ENCODE measurements around the gene TRIP11.
A peak's percentile ranks its signal among the peaks of the same experiment; 100 is the strongest.

The TRIP11 gene

GRCh38 chr14:91940209-91940608, 99.7 kb downstream of the TRIP11 start:
- no peak overlapping the region for H3K4me3 ChIP-seq (ENCODE audit: low read depth, low read length)
- peaks cover 16% of the 10 kb centered on the region for H3K4me1 ChIP-seq (ENCODE audit: control insufficient read depth, insufficient read depth, low read length, unreplicated experiment)
- no peak overlapping the region for H2AFZ ChIP-seq (ENCODE audit: low read length, unreplicated experiment)
- H3K27ac ChIP-seq (ENCODE audit: low read depth, low read length) = no peak overlapping the region
- peaks cover 10% of the 10 kb centered on the region; the same call in 1 of the 2 replicates for H3K36me3 ChIP-seq (ENCODE audit: insufficient read depth, low read length)
- no peaks in the 10 kb centered on the region for H3K27me3 ChIP-seq (ENCODE audit: insufficient read depth, low read length)
- peaks cover 20% of the 10 kb centered on the region for H3K79me2 ChIP-seq (ENCODE audit: control insufficient read depth, insufficient read depth, low read length, unreplicated experiment)

DNA sequence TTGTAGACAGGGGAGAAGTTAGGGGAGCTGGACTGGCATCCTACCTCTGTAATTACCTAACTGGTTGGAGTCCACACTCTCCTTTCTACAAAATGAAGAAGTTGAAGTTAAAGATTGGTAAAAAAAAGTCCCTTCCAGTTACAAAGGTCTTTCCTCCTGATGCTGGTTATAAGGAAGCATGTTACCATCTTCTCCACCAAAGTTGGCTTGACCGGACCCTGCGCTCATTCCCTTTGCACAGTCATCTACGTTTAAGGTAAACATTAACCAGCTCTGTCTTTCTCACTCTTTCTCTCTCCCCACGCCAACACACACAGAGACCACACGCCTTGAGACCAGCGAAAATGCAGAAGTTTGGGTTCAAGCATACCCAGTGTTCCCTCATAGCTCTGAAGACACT, 104.3 kb downstream of the TRIP11 start:
- Histone ChIP-seq H3K4me3 (ENCODE audit: low read depth, low read length) (no peak overlapping the region), H2AFZ (ENCODE audit: low read length, unreplicated experiment) (no peak overlapping the region), H3K79me2 (ENCODE audit: control insufficient read depth, insufficient read depth, low read length, unreplicated experiment) (peaks cover 3% of the 10 kb centered on the region), H3K4me1 (ENCODE audit: control insufficient read depth, insufficient read depth, low read length, unreplicated experiment) (no peaks in the 10 kb centered on the region), H3K36me3 (ENCODE audit: insufficient read depth, low read length) (peaks cover 10% of the 10 kb centered on the region; the same call in 1 of the 2 replicates), H3K27ac (ENCODE audit: low read depth, low read length) (no peak overlapping the region), H3K27me3 (ENCODE audit: insufficient read depth, low read length) (no peaks in the 10 kb centered on the region)

GRCh38 chr14:91934554-91935285, 105.1 kb downstream of the TRIP11 start:
- H2AFZ ChIP-seq (ENCODE audit: low read length, unreplicated experiment) = no peak overlapping the region
- H3K4me3 ChIP-seq (ENCODE audit: low read depth, low read length) = no peak overlapping the region
- peaks cover 4% of the 10 kb centered on the region; the same call in 1 of the 2 replicates for H3K36me3 ChIP-seq (ENCODE audit: insufficient read depth, low read length)
- H3K27me3 ChIP-seq (ENCODE audit: insufficient read depth, low read length) = no peaks in the 10 kb centered on the region
- peaks cover 4% of the 10 kb centered on the region for H3K4me1 ChIP-seq (ENCODE audit: control insufficient read depth, insufficient read depth, low read length, unreplicated experiment)
- H3K79me2 ChIP-seq (ENCODE audit: control insufficient read depth, insufficient read depth, low read length, unreplicated experiment) = peaks cover 3% of the 10 kb centered on the region
- no peak overlapping the region for H3K27ac ChIP-seq (ENCODE audit: low read depth, low read length)

- H3K36me3 ChIP-seq (ENCODE audit: insufficient read depth, low read length) = no peaks in the 10 kb centered on the region
- H3K27me3 ChIP-seq (ENCODE audit: insufficient read depth, low read length) = no peaks in the 10 kb centered on the region
- no peak overlapping the region for H2AFZ ChIP-seq (ENCODE audit: low read length, unreplicated experiment)
- H3K79me2 ChIP-seq (ENCODE audit: control insufficient read depth, insufficient read depth, low read length, unreplicated experiment) = peaks cover 3% of the 10 kb centered on the region
- H3K4me3 ChIP-seq (ENCODE audit: low read depth, low read length) = no peak overlapping the region
- H3K4me1 ChIP-seq (ENCODE audit: control insufficient read depth, insufficient read depth, low read length, unreplicated experiment) = peaks cover 24% of the 10 kb centered on the region
- no peak overlapping the region for H3K27ac ChIP-seq (ENCODE audit: low read depth, low read length)
These were observed 108.3 kb downstream of the TRIP11 start for GRCh38 chr14:91931478-91932088.

DNA sequence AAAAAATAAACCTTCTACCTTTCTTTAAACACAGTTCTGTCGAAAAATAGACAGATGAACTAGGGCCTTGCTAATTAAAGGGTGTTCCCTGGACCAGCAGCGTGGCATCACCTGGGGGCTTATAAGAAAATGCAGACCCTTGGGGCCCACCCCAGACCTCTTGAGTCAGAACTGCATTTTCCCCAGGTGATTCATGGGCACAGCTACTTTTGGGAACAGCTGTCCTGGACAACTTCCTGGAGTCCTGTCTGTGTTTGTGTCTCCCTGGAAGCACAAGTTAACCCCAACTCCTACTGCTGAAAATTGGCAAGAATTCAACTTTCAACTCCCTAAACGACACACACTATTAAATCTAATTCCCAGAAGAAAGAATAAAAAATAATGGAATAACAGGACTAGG, 110.2 kb downstream of the TRIP11 start:
- H3K4me3 ChIP-seq (ENCODE audit: low read depth, low read length) = no peak overlapping the region
- peak overlapping the region; percentile 64 for H3K27ac ChIP-seq (ENCODE audit: low read depth, low read length)
- peaks cover 34% of the 10 kb centered on the region for H3K4me1 ChIP-seq (ENCODE audit: control insufficient read depth, insufficient read depth, low read length, unreplicated experiment)
- H3K36me3 ChIP-seq (ENCODE audit: insufficient read depth, low read length) = no peaks in the 10 kb centered on the region
- peaks cover 3% of the 10 kb centered on the region for H3K79me2 ChIP-seq (ENCODE audit: control insufficient read depth, insufficient read depth, low read length, unreplicated experiment)
- H3K27me3 ChIP-seq (ENCODE audit: insufficient read depth, low read length) = no peaks in the 10 kb centered on the region
- no peak overlapping the region for H2AFZ ChIP-seq (ENCODE audit: low read length, unreplicated experiment)

DNA sequence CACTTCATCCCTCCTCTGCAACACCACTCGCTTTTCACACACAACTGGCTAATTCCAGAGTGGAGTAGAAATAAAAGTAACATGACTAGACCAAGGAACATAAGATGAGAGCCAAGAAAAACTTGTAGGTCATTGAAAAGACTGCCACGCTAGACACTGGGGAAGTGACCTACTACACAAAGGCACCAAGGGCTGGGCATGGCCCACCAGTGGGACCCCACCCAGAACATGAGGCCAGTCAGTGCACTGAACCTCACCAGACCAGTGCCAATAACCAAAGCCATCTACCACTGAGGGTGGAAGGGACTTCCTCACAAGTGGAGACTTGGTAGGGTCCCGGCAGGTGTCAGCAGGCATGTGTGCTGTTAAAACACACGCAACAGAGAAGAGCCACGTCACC, 112.1 kb downstream of the TRIP11 start:
- Histone ChIP-seq H3K4me1 (ENCODE audit: control insufficient read depth, insufficient read depth, low read length, unreplicated experiment) (peaks cover 36% of the 10 kb centered on the region), H3K36me3 (ENCODE audit: insufficient read depth, low read length) (no peaks in the 10 kb centered on the region), H2AFZ (ENCODE audit: low read length, unreplicated experiment) (no peak overlapping the region), H3K27me3 (ENCODE audit: insufficient read depth, low read length) (no peaks in the 10 kb centered on the region), H3K79me2 (ENCODE audit: control insufficient read depth, insufficient read depth, low read length, unreplicated experiment) (peaks cover 3% of the 10 kb centered on the region), H3K27ac (ENCODE audit: low read depth, low read length) (peak overlapping the region; percentile 33; the same call in 1 of the 2 replicates), H3K4me3 (ENCODE audit: low read depth, low read length) (0 out of 2 replicates have a peak overlapping the region, but pooled peaks have one; percentile 33)

DNA sequence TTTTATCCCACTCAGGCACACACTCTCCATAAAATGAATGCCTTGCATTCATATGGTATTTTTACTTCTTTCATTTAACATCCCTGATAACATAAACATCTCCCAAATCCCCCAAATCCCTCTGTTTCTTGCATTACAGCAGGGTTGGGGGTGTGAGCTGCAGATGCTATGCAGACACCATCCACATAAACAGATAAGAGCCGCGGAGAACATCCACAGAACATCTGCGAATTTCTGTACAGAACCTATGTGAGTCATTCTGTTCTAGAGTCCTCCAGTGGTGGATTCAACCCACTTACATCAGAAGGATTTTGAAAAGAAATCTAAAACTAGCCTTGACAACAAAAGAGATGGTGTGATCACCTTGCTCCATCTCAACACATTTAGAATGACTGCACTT, 112.7 kb downstream of the TRIP11 start:
- no peaks in the 10 kb centered on the region for H3K36me3 ChIP-seq (ENCODE audit: insufficient read depth, low read length)
- H2AFZ ChIP-seq (ENCODE audit: low read length, unreplicated experiment) = no peak overlapping the region
- peaks cover 3% of the 10 kb centered on the region for H3K79me2 ChIP-seq (ENCODE audit: control insufficient read depth, insufficient read depth, low read length, unreplicated experiment)
- peaks cover 36% of the 10 kb centered on the region for H3K4me1 ChIP-seq (ENCODE audit: control insufficient read depth, insufficient read depth, low read length, unreplicated experiment)
- no peaks in the 10 kb centered on the region for H3K27me3 ChIP-seq (ENCODE audit: insufficient read depth, low read length)
- peak overlapping the region; percentile 5; the same call in 1 of the 2 replicates for H3K27ac ChIP-seq (ENCODE audit: low read depth, low read length)
- no peak overlapping the region for H3K4me3 ChIP-seq (ENCODE audit: low read depth, low read length)

- Histone ChIP-seq H3K79me2 (ENCODE audit: control insufficient read depth, insufficient read depth, low read length, unreplicated experiment) (peaks cover 3% of the 10 kb centered on the region), H3K4me3 (ENCODE audit: low read depth, low read length) (no peak overlapping the region), H3K27me3 (ENCODE audit: insufficient read depth, low read length) (no peaks in the 10 kb centered on the region), H3K4me1 (ENCODE audit: control insufficient read depth, insufficient read depth, low read length, unreplicated experiment) (peaks cover 36% of the 10 kb centered on the region), H3K27ac (ENCODE audit: low read depth, low read length) (no peak overlapping the region), H3K36me3 (ENCODE audit: insufficient read depth, low read length) (no peaks in the 10 kb centered on the region), H2AFZ (ENCODE audit: low read length, unreplicated experiment) (no peak overlapping the region)
These were observed 113.5 kb downstream of the TRIP11 start for GRCh38 chr14:91926131-91926890.

DNA sequence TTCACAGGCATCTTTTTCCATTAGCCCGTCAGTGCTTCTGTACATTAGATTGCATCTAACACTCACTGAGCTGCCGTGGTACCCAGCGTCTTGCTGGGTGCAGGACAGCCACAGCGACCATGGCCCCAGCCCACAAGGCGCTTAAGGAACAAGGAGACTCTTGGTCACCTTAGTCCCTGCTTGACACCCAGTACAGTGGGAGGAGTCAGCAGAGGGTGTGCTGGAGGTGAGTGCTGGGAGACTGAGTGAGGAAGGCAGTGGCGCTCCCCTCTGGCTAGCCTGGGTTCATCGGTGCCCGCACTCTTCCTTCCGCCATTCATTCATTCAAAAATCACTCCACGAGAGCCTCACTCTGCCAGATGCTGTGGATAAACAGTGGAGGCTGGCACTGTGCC, 114.1 kb downstream of the TRIP11 start:
- peaks cover 38% of the 10 kb centered on the region for H3K4me1 ChIP-seq (ENCODE audit: control insufficient read depth, insufficient read depth, low read length, unreplicated experiment)
- no peak overlapping the region for H3K27ac ChIP-seq (ENCODE audit: low read depth, low read length)
- no peaks in the 10 kb centered on the region for H3K27me3 ChIP-seq (ENCODE audit: insufficient read depth, low read length)
- no peaks in the 10 kb centered on the region for H3K36me3 ChIP-seq (ENCODE audit: insufficient read depth, low read length)
- no peak overlapping the region for H2AFZ ChIP-seq (ENCODE audit: low read length, unreplicated experiment)
- no peaks in the 10 kb centered on the region for H3K79me2 ChIP-seq (ENCODE audit: control insufficient read depth, insufficient read depth, low read length, unreplicated experiment)
- no peak overlapping the region for H3K4me3 ChIP-seq (ENCODE audit: low read depth, low read length)

- H3K79me2 ChIP-seq (ENCODE audit: control insufficient read depth, insufficient read depth, low read length, unreplicated experiment) = no peaks in the 10 kb centered on the region
- no peak overlapping the region for H2AFZ ChIP-seq (ENCODE audit: low read length, unreplicated experiment)
These were observed 114.7 kb downstream of the TRIP11 start for GRCh38 chr14:91925001-91925726.

More at GRCh38 chr14:91925001-91925726, 114.7 kb downstream of the TRIP11 start:
- Histone ChIP-seq H3K4me3 (ENCODE audit: low read depth, low read length) (no peak overlapping the region), H3K36me3 (ENCODE audit: insufficient read depth, low read length) (no peaks in the 10 kb centered on the region), H3K27me3 (ENCODE audit: insufficient read depth, low read length) (no peaks in the 10 kb centered on the region), H3K27ac (ENCODE audit: low read depth, low read length) (peak overlapping the region; percentile 19; the same call in 1 of the 2 replicates), H3K4me1 (ENCODE audit: control insufficient read depth, insufficient read depth, low read length, unreplicated experiment) (peaks cover 42% of the 10 kb centered on the region)

Measured in ACC112 (cell line).